ES-I3 (cell line): Measurements from ENCODE around the gene IL3RA.

Experiments
- H3K36me3 ChIP-seq: 2 replicates; pipeline ENCODE4 v1.6.1; 2013; ENCODE audit warnings: mild to moderate bottlenecking, low read length, control low read depth, moderate library complexity; ENCODE audit not compliant: insufficient read depth
- H3K4me1 ChIP-seq: 2 replicates; pipeline ENCODE4 v1.6.1; 2013; ENCODE audit warnings: mild to moderate bottlenecking, control low read depth, low read length; ENCODE audit not compliant: insufficient read depth
- H3K9ac ChIP-seq: 2 replicates; pipeline ENCODE4 v1.6.1; 2013; ENCODE audit warnings: low read depth, mild to moderate bottlenecking, low read length, moderate library complexity
- H3K9me3 ChIP-seq: 2 replicates; pipeline ENCODE4 v1.6.1; 2013; ENCODE audit warnings: mild to moderate bottlenecking, low read length, moderate library complexity; ENCODE audit not compliant: control insufficient read depth, insufficient read depth

IL3RA gene

GRCh38 chrX:1411326-1411725, 74.7 kb downstream of the IL3RA start:
- Histone ChIP-seq H3K9ac (no peak overlapping the region), H3K4me1 (no peaks in the 10 kb centered on the region), H3K36me3 (peaks cover 7% of the 10 kb centered on the region), H3K9me3 (no peaks in the 10 kb centered on the region)

GRCh38 chrX:1412551-1413161, 76.1 kb downstream of the IL3RA start:
- no peaks in the 10 kb centered on the region for H3K9me3 ChIP-seq
- no peaks in the 10 kb centered on the region for H3K4me1 ChIP-seq
- no peak overlapping the region for H3K9ac ChIP-seq
- peaks cover 12% of the 10 kb centered on the region for H3K36me3 ChIP-seq

- Histone ChIP-seq H3K4me1 (no peaks in the 10 kb centered on the region), H3K9me3 (no peaks in the 10 kb centered on the region), H3K9ac (no peak overlapping the region), H3K36me3 (peaks cover 25% of the 10 kb centered on the region)
These were observed 79.8 kb downstream of the IL3RA start for GRCh38 chrX:1416327-1416784.

GRCh38 chrX:1416965-1417760, 80.6 kb downstream of the IL3RA start:
- H3K9me3 ChIP-seq: peaks cover 3% of the 10 kb centered on the region; the same call in 1 of the 2 replicates
- no peak overlapping the region for H3K9ac ChIP-seq
- H3K4me1 ChIP-seq: no peaks in the 10 kb centered on the region
- H3K36me3 ChIP-seq: peaks cover 33% of the 10 kb centered on the region

GRCh38 chrX:1417921-1418771, 81.6 kb downstream of the IL3RA start:
- Histone ChIP-seq H3K4me1 (no peaks in the 10 kb centered on the region), H3K9me3 (peaks cover 8% of the 10 kb centered on the region), H3K9ac (no peak overlapping the region), H3K36me3 (peaks cover 37% of the 10 kb centered on the region)

GRCh38 chrX:1418901-1419544, 82.4 kb downstream of the IL3RA start:
- H3K9ac ChIP-seq: no peak overlapping the region
- H3K4me1 ChIP-seq: no peaks in the 10 kb centered on the region
- H3K36me3 ChIP-seq: peaks cover 35% of the 10 kb centered on the region
- H3K9me3 ChIP-seq: peaks cover 8% of the 10 kb centered on the region

- H3K9me3 ChIP-seq: peaks cover 8% of the 10 kb centered on the region
- no peaks in the 10 kb centered on the region for H3K4me1 ChIP-seq
- no peak overlapping the region for H3K9ac ChIP-seq
- peaks cover 39% of the 10 kb centered on the region for H3K36me3 ChIP-seq
These were observed 83.2 kb downstream of the IL3RA start for GRCh38 chrX:1419545-1420355.

- Histone ChIP-seq H3K9ac (no peak overlapping the region), H3K36me3 (peaks cover 42% of the 10 kb centered on the region), H3K4me1 (no peaks in the 10 kb centered on the region), H3K9me3 (peaks cover 8% of the 10 kb centered on the region)
These were observed 83.8 kb downstream of the IL3RA start for GRCh38 chrX:1420371-1420770.

GRCh38 chrX:1421433-1422134, 85.0 kb downstream of the IL3RA start:
- no peaks in the 10 kb centered on the region for H3K4me1 ChIP-seq
- no peak overlapping the region for H3K9ac ChIP-seq
- peaks cover 48% of the 10 kb centered on the region for H3K36me3 ChIP-seq
- H3K9me3 ChIP-seq: peaks cover 8% of the 10 kb centered on the region

- no peak overlapping the region for H3K9ac ChIP-seq
- H3K9me3 ChIP-seq: peaks cover 8% of the 10 kb centered on the region
- H3K36me3 ChIP-seq: peaks cover 45% of the 10 kb centered on the region
- no peaks in the 10 kb centered on the region for H3K4me1 ChIP-seq
These were observed 85.5 kb downstream of the IL3RA start for GRCh38 chrX:1422135-1422465.

- no peak overlapping the region for H3K9ac ChIP-seq
- peaks cover 43% of the 10 kb centered on the region for H3K36me3 ChIP-seq
- H3K4me1 ChIP-seq: no peaks in the 10 kb centered on the region
- peaks cover 8% of the 10 kb centered on the region for H3K9me3 ChIP-seq
These were observed 86.6 kb downstream of the IL3RA start for GRCh38 chrX:1423215-1423614.

- Histone ChIP-seq H3K9ac (no peak overlapping the region), H3K4me1 (no peaks in the 10 kb centered on the region), H3K36me3 (peaks cover 39% of the 10 kb centered on the region), H3K9me3 (peaks cover 8% of the 10 kb centered on the region)
These were observed 87.7 kb downstream of the IL3RA start for GRCh38 chrX:1424147-1424851.

GRCh38 chrX:1425381-1425780, 88.8 kb downstream of the IL3RA start:
- H3K36me3 ChIP-seq: peaks cover 39% of the 10 kb centered on the region
- H3K4me1 ChIP-seq: no peaks in the 10 kb centered on the region
- H3K9ac ChIP-seq: no peak overlapping the region
- H3K9me3 ChIP-seq: peaks cover 8% of the 10 kb centered on the region
